T-helper 17 cell (primary cell): ENCODE measurements around the gene NXPH4. TPM values are rescaled to one million over a fixed set of nuclear protein-coding genes. Genes with fewer than 3 reads are reported as not detected.

ENCODE experiments used
- ATAC-seq: fragments of 150-1000 bp; cut with Tn5 transposase; 2 replicates; pipeline ENCODE4 v1.10.0; 2021; ENCODE audit warnings: mild to moderate bottlenecking, moderate library complexity
- DNase-seq, 3 donors: peaks; one replicate each; pipeline versions ENCODE4 v3.0.0 to v3.0.0-alpha.2; 2020 to 2021
- H3K9me3 ChIP-seq: one replicate; pipeline ENCODE4 v1.7.0; 2013; ENCODE audit warnings: low read length, mild to moderate bottlenecking; ENCODE audit not compliant: control insufficient read depth, poor library complexity, severe bottlenecking
- H3K27ac Mint-ChIP-seq: one replicate; pipeline ENCODE4 v1.8.0; 2022; ENCODE audit warnings: mild to moderate bottlenecking, moderate library complexity, mixed read lengths
- H3K27me3 Mint-ChIP-seq: one replicate; pipeline ENCODE4 v1.8.0; 2022; ENCODE audit warnings: mixed read lengths
- H3K36me3 Mint-ChIP-seq: one replicate; pipeline ENCODE4 v1.8.0; 2022; ENCODE audit warnings: low read depth, mixed read lengths
- H3K4me1 Mint-ChIP-seq: one replicate; pipeline ENCODE4 v1.8.0; 2022; ENCODE audit warnings: mild to moderate bottlenecking, mixed read lengths
- H3K4me3 Mint-ChIP-seq: one replicate; pipeline ENCODE4 v1.8.0; 2022; ENCODE audit warnings: mild to moderate bottlenecking, moderate library complexity, mixed read lengths
- total RNA-seq, 4 donors: library from RNA in 2 of 4; stranded (reverse) in 2 of 4; gene quantifications; one replicate each; pipeline ENCODE4 v1.2.3 and lab custom pipeline; 2022 to 2026

Gene NXPH4
- total RNA-seq, 2 donors from 2014 or later = not detected

GRCh38 chr12:57237596-57237931, 21.0 kb downstream of the NXPH4 start:
- no peak for ATAC-seq
- no peak overlapping the region for H3K27ac Mint-ChIP-seq
- H3K36me3 Mint-ChIP-seq = peaks cover 11% of the 10 kb centered on the region
- peak overlapping the region; percentile 98 for H3K4me3 Mint-ChIP-seq
- no peaks in the 10 kb centered on the region for H3K9me3 ChIP-seq
- peaks cover 68% of the 10 kb centered on the region for H3K27me3 Mint-ChIP-seq
- DNase-seq = no peak
- peaks cover 57% of the 10 kb centered on the region for H3K4me1 Mint-ChIP-seq

- H3K4me1 Mint-ChIP-seq = peaks cover 61% of the 10 kb centered on the region
- DNase-seq (peak in 1 of 3 donors; percentile 38), ATAC-seq (no peak)
- H3K36me3 Mint-ChIP-seq = peaks cover 9% of the 10 kb centered on the region
- no peaks in the 10 kb centered on the region for H3K9me3 ChIP-seq
- peaks cover 73% of the 10 kb centered on the region for H3K27me3 Mint-ChIP-seq
- H3K27ac Mint-ChIP-seq = peak overlapping the region; percentile 87
- peak overlapping the region; percentile 98 for H3K4me3 Mint-ChIP-seq
Measured at GRCh38 chr12:57237932-57238853, 21.6 kb downstream of the NXPH4 start.

- peak overlapping the region; percentile 98 for H3K4me3 Mint-ChIP-seq
- no peaks in the 10 kb centered on the region for H3K9me3 ChIP-seq
- H3K36me3 Mint-ChIP-seq = peaks cover 8% of the 10 kb centered on the region
- peaks cover 68% of the 10 kb centered on the region for H3K4me1 Mint-ChIP-seq
- H3K27ac Mint-ChIP-seq = peak overlapping the region; percentile 87
- ATAC-seq (peak; percentile 77), DNase-seq (peak; percentile 79 to 87 (median 84))
- peaks cover 79% of the 10 kb centered on the region for H3K27me3 Mint-ChIP-seq
Measured at GRCh38 chr12:57238854-57239554, 22.4 kb downstream of the NXPH4 start.

GRCh38 chr12:57239587-57240065, 23.0 kb downstream of the NXPH4 start:
- Mint-ChIP-seq H3K27ac (peak overlapping the region; percentile 87), H3K36me3 (peaks cover 3% of the 10 kb centered on the region), H3K4me3 (peak overlapping the region; percentile 98), H3K27me3 (peaks cover 81% of the 10 kb centered on the region), H3K4me1 (peaks cover 68% of the 10 kb centered on the region)
- no peak for DNase-seq
- H3K9me3 ChIP-seq = no peaks in the 10 kb centered on the region
- peak; percentile 0 for ATAC-seq

- Mint-ChIP-seq H3K4me3 (peak overlapping the region; percentile 98), H3K27ac (peak overlapping the region; percentile 87), H3K27me3 (peaks cover 82% of the 10 kb centered on the region), H3K4me1 (peaks cover 66% of the 10 kb centered on the region), H3K36me3 (peaks cover 2% of the 10 kb centered on the region)
- H3K9me3 ChIP-seq = no peaks in the 10 kb centered on the region
- ATAC-seq (peak; percentile 70), DNase-seq (peak; percentile 54 to 61 (median 55))
Measured at GRCh38 chr12:57240066-57240921, 23.7 kb downstream of the NXPH4 start.

- Mint-ChIP-seq H3K36me3 (peaks cover 2% of the 10 kb centered on the region), H3K27me3 (peaks cover 80% of the 10 kb centered on the region), H3K27ac (peak overlapping the region; percentile 87), H3K4me3 (peak overlapping the region; percentile 98), H3K4me1 (peaks cover 66% of the 10 kb centered on the region)
- H3K9me3 ChIP-seq = no peaks in the 10 kb centered on the region
- no peak for ATAC-seq
- no peak for DNase-seq
Measured at GRCh38 chr12:57240926-57241401, 24.4 kb downstream of the NXPH4 start.

GRCh38 chr12:57241402-57242310, 25.1 kb downstream of the NXPH4 start:
- Mint-ChIP-seq H3K27me3 (peaks cover 74% of the 10 kb centered on the region), H3K36me3 (peaks cover 2% of the 10 kb centered on the region), H3K4me1 (peaks cover 64% of the 10 kb centered on the region), H3K4me3 (peak overlapping the region; percentile 89), H3K27ac (no peak overlapping the region)
- no peak for DNase-seq
- ATAC-seq = no peak
- H3K9me3 ChIP-seq = no peaks in the 10 kb centered on the region

- no peaks in the 10 kb centered on the region for H3K9me3 ChIP-seq
- ATAC-seq (no peak), DNase-seq (no peak)
- Mint-ChIP-seq H3K36me3 (peaks cover 2% of the 10 kb centered on the region), H3K27me3 (peaks cover 69% of the 10 kb centered on the region), H3K27ac (peak overlapping the region; percentile 39), H3K4me3 (peak overlapping the region; percentile 89), H3K4me1 (peaks cover 57% of the 10 kb centered on the region)
Measured at GRCh38 chr12:57242329-57242690, 25.7 kb downstream of the NXPH4 start.

- peak; percentile 49 to 67 (median 56) for DNase-seq
- Mint-ChIP-seq H3K36me3 (no peaks in the 10 kb centered on the region), H3K4me1 (peaks cover 52% of the 10 kb centered on the region), H3K27ac (peak overlapping the region; percentile 39), H3K4me3 (peak overlapping the region; percentile 89), H3K27me3 (peaks cover 63% of the 10 kb centered on the region)
- no peaks in the 10 kb centered on the region for H3K9me3 ChIP-seq
- ATAC-seq = peak; percentile 4
Measured at GRCh38 chr12:57242691-57243454, 26.3 kb downstream of the NXPH4 start.

- peaks cover 48% of the 10 kb centered on the region for H3K4me1 Mint-ChIP-seq
- DNase-seq (peak; percentile 68 to 78 (median 71)), ATAC-seq (peak; percentile 39)
- H3K4me3 Mint-ChIP-seq = peak overlapping the region; percentile 89
- no peaks in the 10 kb centered on the region for H3K36me3 Mint-ChIP-seq
- H3K27me3 Mint-ChIP-seq = peaks cover 57% of the 10 kb centered on the region
- H3K9me3 ChIP-seq = no peaks in the 10 kb centered on the region
- H3K27ac Mint-ChIP-seq = no peak overlapping the region
Measured at GRCh38 chr12:57243521-57244311, 27.1 kb downstream of the NXPH4 start.

GRCh38 chr12:57244312-57244696, 27.7 kb downstream of the NXPH4 start:
- ATAC-seq (no peak), DNase-seq (no peak)
- peaks cover 2% of the 10 kb centered on the region for H3K36me3 Mint-ChIP-seq
- H3K27ac Mint-ChIP-seq = no peak overlapping the region
- H3K27me3 Mint-ChIP-seq = peaks cover 56% of the 10 kb centered on the region
- peak overlapping the region; percentile 89 for H3K4me3 Mint-ChIP-seq
- peaks cover 48% of the 10 kb centered on the region for H3K4me1 Mint-ChIP-seq
- no peaks in the 10 kb centered on the region for H3K9me3 ChIP-seq
